Smooth muscle cell of the brain vasculature (primary cell): ENCODE data around the gene H2BK1.

Experiments
- DNase-seq: peaks from one replicate; pipeline ENCODE4 v3.0.0-alpha.2; 2012; ENCODE audit warnings: low read depth, low spot score

The H2BK1 gene

DNA sequence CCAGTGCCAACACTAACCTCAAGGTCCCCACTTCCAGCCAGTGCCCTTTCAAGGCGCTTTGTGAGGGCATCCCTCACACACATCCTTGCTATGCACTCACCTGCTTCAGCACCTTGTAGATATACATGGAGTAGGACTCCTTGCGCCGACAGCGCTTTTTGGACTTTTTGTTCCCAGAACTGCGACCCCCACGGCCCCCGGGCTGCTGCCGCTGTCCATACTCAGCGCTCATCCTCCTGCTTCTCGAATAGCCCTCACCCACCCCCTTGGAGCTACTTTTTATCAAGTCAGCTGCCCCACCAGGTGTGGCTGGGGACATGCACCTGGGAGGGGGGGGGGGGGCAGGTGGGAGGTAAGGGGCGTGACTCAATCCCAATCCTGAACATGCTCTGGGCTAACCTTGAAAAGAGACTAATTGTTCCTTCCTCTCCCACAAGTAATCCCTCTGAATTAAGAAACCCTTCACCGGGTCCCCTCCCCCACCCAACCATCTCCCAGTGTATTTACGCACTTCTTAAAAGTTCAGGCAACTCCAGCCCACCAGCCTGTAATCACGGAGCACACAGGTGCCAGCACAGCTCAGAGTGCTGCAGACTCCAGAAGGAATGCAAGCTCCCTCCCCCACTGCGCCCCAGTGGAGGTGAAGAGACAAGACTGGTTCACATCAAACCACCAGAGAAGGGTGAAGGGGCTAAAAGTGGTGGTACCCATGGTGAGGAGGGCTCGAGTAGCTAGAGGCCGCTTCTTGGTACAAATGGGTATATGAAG is at the start of gene H2BK1:
Gene H2BK1, minus strand, starts transcription at position 402 of the 768 bp plus-strand sequence. Its CDS starts 170 bp downstream, at position 232.
- no peak for DNase-seq

DNA sequence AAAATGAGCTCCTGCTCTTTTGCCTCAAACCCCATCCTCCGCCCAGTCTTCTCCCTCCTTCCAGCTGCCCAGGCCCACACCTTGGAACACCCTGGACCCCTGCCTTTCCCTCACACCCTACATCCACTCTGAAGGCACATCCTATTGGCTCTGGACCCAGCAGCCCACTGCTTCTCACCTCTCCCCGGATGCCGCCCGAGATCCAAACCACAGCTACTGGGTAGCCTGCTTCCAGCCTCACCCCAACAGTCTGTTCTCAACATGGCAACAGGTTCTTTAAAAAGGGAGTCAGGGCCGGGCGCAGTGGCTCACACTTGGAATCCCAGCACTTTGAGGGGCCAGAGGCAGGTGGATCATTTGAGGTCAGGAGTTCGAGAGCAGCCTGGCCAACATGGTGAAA is 47.7 kb upstream of the H2BK1 start:
- no peak for DNase-seq

DNA sequence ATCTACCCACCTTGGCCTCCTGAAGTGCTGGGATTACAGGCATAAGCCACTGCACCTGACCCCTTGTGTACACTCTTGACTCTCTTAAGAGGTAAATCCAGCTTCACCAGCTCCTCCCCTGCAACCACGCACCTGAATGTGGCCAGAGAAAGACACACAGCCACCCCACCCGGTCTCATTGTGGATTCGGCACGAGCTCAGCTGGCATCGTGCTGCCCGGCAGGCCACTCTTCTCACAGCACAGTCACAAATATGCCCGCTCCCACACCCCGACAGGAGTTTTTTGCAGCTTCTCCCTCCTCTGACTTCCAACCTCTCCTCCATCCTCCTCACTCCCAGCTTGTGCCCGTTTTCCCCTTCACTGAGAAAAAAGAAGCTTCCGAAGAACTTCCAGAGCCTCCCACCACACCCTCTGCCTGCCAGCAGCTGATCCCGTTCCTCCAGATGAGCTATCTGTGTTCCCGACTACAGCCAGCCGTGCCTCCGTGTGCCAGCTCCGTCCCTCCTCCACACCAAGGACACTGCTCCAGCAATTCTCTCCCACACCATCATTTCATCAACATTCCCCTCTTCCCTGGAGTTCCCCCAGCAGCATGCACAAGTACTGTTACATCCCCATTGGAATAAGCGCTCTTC is 46.2 kb upstream of the H2BK1 start:
- DNase-seq: no peak

DNA sequence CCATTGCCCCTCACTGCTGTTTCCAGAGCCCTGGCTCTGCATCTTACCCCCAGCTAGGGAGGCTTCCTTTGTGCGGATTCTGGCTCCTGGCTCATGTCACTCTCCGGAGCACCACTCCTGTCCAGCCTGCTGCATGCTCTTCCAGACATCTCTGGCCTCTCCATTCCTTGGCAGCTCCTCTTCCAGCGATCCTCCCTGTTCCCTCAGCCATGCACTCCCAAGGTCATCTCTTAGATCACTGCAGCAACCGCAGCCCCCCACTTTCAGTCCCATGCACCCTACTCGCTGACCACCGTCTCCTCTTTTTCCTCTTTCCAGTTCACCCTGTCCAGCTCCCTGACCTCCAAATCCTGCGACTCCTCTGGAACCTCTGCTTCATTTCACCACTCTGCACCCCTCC is 45.1 kb upstream of the H2BK1 start:
- no peak for DNase-seq

DNA sequence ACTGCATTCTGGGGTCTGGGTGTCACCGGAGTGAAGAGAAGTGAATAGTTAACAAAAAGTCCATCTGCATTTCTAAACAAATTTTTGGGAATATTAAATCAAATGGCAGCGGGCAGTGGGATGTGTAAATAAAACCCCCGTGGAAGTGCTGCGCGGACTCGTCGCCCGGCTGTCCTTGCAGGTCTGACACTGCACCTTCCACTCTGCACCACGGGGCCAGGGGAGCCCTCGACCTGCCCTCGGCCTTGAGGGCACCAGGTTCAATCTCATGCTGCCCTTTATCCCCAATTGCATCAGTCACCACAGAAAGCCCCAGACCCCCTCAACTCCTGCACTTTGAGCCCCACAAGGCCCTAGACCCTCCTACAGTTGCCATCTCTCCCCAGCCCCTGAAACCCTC is 44.6 kb upstream of the H2BK1 start:
- no peak for DNase-seq

DNA sequence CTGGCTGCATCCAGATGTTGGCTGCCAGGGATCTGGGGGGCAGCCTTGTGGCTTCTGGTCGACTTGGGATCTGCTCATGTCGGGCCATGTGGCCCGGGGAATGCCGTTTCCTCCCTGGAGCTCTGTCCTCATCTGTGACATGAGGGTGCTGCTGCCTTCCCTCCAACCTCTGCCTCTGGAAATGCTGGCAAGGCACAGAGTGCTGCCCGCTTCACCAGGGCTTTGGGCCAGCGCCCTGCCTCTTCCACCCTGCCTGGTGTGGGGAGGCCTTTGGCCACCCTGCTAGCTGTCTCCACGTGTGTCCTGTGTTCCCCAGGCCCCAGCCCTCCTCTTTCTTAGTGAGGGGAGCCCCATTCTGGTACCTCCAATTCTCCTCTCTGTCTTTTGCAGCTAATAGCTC is 44.0 kb upstream of the H2BK1 start:
- DNase-seq: no peak

DNA sequence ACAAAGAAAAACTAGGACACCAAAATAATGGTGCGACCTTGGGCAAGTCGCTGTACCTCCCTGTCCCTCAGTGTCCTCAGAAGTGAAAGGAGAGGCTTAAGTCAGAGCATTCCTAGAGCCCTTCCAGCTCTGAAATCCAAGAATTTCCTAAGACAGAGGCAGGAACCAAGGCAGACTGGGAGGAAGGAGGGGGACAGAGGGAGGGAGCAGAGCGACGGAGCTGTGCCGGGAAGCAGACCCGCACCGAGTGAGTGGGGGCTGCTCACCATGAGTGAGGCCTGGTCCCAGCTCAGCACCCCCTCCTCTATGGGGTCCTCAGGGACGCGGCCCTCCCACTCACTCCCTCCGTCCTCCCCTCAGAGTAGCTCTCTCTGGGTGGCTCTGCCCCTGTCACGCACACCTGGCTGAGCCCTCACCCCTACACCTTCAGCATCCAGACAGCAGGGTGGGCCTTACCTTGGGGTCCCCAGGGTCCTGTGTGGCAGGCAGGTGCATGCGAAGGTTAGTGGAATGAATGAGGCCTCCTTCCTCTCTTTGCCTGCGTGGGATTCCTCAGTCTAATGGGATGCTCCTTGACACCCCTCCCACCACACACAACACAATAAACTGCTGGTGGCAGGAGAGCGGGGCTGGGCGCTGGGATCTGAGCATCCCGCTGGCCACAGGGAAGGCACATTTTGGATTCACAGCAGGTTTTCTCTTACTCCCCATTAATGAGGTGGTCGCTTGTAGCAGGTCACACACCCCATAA is 42.8 kb upstream of the H2BK1 start:
- DNase-seq: no peak

DNA sequence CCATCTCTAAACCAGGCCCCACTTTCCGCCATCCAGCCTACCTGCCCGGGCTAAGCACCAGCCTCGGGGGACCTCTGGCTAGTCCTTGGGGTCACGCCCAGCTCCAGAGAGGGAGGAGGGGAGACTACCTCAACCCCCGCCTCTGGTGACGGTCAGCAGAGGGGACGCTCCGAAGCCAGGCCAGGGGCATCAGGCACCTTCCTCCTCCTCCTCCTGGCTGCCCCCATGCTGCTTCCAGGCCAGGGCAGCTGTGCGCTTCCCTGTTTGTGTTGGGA is 42.2 kb upstream of the H2BK1 start:
- DNase-seq: no peak

DNA sequence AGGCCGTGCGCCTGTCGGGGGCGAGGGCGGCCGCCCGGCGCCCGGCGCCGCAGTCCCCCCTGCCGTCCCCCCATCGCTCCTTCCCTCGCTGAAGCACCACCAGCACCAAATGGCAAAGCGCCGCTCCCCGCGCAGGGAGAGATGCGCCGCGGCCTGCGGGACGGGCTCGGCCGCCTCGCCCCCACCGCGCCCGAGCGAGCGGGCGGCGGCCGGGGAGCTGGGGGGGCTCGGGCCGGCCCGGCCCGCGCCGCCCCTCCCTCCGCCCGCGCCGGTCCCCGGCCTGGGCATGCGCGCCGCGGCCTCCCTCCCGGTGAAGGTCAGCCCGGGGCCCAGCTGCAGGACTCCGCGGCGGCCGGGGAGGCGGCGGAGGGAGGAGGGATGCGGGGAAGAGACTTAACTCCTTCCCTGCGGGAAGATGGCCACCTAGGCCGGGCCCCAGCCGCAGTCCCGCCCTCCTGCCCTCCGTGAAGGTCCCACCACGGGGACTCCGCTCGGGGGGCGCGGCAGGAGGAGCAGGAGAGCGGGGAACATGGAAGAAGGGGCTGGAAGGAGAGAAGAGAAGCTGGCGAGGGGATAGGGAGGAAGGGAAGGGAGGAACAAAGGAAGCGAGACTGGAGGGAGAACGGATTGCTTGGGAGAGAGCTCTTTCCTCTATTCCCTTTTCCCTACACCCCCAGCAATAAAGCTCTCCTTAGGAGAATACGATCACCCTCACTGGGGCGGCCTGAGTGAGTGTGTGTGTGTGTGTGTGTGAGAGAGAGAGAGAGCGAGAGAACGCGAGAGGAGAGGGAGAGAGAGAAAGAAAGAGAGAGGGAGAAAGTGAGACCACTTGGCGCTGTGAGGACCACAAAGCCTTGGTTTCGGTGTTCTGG is 41.6 kb upstream of the H2BK1 start:
- no peak for DNase-seq

DNA sequence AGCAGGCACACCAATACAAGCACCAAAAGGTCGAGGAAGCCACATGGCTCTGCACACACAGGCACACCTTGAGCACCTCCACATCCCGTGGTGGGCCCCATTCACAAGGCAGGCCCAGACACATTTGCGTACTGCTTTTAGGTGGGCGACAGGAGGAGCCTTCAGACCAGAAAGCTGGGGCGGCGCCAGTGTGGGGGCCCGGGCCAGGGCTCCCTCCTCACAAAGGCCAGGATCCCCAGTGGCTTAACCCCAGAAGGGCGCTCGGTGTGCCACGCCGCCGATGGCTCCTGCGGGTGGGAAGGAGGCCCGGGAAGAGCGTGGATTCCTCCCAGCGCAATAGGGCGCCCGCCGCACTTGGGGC is 41.0 kb upstream of the H2BK1 start:
- no peak for DNase-seq

DNA sequence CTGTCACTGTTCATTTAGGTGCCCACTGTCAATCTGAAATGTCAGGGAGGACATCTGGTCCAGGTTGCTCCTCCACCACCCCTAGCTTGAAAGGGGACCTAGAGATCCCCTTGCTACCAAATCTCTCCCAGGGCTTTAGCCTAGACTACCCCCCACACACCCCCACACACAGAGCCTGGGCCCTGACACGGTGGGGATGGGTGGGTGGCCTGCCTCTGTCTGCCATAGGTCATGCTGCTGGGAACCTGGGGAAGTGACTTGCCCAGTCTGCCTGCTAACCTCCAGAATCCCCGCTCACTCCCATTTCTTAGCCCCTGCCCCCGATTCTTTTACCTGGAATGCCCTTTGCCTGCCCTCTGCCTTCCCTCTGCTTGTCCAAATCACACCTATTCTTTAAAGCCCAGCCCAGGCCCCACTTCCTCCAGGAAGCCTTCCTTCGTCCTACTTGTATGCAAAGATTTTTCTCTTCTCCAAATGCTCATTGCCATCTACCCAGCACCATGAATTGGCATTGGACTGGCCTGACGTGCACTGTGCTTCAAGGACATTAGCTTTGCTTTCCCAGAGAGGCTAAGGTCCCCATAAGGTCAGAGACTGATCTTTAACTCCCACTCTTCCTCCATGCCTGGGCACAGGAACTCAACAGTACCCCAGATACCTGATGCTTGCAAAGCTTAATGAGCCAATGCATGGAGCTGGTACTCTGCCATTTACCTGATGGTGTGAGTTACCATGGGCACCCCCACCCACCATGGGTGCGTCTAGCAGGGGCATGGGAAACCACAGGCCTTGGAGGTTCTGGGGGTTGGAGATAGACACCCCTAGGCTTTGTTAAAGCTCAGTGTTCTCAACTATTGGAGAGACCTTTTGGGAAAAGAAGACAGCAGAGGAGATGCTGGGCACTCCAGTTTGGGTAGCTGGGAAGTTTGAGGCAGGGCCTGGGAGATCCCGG is 40.2 kb upstream of the H2BK1 start:
- no peak for DNase-seq

DNA sequence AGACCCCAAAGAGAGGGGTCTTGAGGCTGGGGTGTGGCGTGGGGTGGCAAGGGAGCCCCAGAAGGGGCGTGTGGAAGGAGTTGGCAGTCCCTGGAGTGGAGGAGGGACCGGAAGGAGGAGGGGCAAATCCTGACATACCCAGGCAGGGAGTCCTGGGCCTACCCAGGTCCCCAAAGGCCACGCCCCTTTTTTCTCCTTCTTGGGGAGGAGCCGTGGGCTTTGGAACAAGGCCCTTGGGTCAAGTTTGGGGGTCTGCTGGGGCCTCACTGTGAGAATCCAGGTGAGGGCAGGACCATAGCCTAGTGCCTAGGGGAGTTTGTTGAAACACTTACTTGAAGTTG is 39.4 kb upstream of the H2BK1 start:
- no peak for DNase-seq

DNA sequence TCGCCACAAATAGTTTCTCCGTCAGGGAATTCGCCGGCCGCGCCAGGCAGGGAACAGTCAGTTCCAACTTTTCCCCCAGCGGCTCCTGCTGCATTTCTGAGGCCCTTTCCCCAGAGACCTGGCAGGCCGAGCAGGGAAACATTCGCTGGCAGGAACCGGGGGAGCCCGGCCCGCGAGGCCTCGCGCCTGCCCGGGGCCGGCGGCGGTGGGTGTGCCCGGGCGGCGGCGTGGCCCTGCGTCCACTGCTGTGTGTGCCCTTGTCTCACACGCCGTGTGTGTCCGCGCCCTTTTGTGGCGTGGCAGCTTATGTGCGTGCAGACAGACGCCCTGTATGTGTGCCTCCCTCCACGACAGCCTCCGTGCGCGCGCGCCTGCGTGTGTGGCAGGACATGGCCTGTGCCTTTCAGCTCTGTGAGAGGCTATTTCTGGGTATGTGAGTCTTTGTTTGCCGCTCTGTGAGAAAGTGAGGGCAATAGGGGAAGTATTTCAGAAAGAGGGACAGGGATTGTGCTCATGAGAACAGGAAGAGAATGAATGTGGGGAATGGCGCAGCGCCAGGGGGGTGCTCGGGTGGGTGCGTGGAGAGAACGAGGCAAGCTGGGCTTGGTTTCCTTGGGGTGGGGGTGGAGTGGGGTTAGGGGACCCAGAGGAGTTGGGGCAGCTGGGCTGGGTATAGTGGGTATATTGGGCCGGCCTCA is 38.9 kb upstream of the H2BK1 start:
- no peak for DNase-seq

DNA sequence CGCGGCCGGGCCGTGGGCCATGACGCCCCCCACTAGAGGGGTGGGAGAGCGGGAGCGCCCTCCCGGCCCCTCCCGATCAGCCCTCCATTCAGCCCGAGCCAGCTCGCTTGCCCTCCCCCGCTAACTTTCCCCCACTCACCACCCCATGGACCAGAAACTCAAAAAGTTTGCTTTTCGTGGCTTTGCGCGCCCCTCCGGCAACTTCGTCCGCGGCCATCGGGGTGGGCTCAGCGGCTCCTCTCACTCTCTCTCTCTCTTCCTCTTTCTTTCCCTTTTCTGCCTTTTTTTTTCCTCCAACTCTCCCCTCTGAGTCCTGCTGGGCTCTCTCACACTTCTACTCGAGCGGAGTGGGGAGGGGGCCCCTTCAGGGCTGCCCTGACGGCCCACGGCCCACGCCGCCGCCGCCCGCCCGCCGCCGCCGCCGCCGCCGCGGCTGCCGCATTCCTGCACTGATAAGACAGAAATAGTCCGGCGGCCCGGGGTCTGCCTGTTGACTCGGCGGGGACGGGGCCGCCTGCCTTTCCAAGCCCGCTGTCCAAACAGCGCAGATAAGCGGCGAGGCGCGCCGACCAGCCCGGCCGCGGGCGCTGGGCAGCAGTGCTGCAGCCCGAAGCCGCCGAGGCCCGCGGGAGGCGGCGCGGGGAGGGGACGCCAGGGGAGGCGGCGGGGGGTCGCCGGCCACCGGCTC is 38.2 kb upstream of the H2BK1 start, which contains the start of gene SMARCD3:
Gene SMARCD3, minus strand, starts transcription at position 349 of the 688 bp plus-strand sequence. Its CDS starts 132 bp downstream, at position 217.
- DNase-seq: no peak

DNA sequence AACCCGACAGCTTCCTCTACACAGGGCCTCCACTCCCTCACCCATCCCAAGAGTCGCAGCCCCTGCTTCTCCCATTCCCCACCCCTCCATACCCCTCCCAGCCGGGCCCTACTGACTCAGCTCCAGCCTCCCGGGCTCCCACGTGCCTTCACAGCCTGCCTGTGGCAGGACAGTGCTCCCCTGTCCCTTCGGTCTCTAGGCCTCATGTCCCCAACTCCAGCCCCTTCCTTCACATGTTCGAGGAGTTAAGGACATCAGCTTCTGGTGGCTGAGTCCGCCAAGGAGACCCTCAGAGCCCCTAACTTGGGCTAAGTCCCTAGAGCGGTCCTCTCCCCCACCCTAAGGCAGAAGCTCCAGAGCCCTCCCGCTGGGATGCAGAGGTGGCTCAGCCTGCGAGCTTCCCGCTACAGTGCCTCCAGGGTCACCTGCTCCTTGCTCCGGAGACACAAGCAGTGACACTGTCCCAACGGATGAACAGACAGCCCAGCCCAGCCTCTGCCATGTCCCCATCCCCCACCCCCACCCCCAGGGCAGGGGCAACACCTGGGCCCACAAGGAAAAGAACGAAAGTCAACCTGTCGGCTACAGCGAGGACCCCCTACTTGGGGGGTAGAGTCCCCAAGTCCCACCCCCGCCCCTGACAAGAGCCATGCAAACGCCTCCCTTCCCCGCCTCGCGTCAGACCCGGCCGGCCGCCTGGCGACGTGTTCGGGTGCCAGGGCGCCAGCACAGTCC is 37.5 kb upstream of the H2BK1 start:
- no peak for DNase-seq

DNA sequence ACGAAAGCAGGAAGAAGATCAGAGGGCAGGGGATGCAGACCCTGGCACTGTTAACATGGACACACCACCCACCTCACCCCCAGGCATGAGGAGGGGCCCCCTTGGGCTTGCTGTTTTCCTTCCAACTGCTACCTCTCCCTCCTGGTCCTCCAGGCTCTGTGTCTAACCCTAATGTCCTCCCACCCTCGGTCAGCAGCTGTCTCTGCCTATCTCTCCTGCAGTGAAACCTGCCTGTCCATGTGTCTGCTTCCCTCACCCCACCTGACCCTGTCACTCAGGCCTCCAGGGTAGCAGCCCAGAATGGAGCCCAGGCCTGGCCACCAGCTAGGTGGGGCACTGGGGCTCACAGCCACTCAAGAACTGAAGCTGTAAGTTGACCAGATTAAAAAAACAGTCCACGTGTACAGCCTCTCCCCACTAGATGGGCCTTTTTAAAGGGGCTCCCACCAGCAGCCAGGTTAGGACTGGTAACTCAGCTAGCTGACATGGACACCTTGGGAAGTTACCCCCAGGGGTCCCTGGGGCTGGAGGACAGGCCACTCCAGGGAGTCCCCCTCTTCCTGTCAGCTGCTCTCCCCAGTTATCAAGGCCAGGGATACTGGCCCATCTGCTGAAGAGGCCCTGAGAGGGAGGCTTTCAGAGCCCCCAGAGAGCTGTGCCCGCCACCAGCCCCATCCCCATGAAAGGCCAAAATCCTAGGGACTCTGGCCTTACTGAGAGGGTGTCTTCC is 36.7 kb upstream of the H2BK1 start:
- DNase-seq: no peak

DNA sequence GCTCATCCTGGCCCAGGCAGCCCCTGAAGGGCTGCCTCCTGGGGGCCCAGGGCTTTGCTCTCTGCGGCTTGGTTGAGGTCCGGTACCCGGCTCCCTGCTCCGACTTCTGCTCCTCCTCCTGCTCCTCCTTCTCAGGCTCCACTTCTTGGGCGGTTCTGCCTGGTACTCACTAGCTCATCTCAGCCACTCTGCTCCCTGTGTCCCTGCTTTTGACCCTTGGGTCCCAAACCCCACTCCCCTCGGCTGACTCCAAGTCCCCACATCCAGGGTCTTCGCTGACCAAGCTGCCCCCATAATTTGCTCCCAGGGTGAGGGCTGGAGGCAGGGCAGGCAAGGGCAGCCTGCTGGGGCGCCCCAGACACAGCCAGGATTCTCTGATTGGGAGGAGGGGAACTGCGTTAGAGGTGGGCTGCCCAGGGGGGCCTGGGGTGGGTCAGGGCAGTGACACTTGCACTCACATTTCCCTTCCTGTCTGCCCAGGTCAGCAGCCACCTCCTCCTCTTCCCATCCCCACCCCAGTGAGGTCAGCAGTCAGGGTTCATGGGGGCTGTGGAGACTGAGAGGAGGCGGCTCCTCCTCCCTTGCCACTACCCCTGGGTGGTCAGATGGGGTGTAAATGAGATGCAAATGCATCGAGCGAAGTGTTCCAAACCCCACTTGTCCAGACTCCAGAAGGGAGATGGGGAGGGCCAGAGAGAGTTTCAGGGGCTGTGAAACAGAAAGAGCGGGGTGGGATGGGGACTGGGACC is 36.0 kb upstream of the H2BK1 start:
- DNase-seq: no peak
